ENCODE results near the gene CENPM. TPM values are rescaled to one million over a fixed set of nuclear protein-coding genes. Genes with fewer than 3 reads are reported as not detected.
"Not testable (repeated sequence)": the region's sequence is repeated elsewhere in the genome, so short reads cannot be mapped to it uniquely, and the experiment has no call there.

CENPM gene
- total RNA-seq, 4 donors from 2014 or later, result not detected

DNA sequence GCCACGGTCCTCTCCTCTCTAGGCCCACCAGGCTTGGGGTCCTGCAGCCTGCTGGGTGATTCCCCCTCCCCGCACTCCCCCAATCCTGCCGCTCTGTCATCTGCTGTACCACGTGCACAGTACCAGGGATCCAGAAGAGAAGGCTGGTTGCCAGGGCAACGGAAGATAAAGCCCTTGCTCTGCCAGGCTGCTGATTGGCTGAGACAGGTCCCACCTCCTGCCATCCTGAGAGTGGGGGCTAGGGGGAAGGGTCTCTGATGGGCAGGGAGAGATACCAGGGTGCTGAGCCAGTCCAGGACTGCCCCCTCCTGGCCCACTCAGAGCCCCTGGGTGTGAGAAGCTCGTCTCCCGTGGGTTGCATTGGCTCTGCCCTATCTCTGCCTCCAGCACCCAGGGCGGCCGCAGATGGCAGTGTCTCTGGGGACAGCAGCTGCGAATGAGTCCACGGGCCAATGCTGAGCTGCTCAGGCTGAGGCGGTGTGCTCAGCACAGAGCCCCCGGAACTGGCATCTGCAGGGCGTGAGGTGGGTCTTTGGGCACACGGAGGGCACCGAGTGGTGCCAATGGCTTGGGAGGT, 5.0 kb upstream of the CENPM start, which contains the start of gene SMIM45:
TSS of gene SMIM45 (plus strand) at position 253 of the 577 bp plus-strand sequence.
- TF ChIP-seq EP300 (IDR thresholded peaks at IDR 0.05) (no peak), POLR2A (IDR thresholded peaks at IDR 0.05; ENCODE audit: low read depth) (no peak), POLR2AphosphoS5 (IDR thresholded peaks at IDR 0.05) (no peak)
- TF ChIP-seq, protein P1, sequence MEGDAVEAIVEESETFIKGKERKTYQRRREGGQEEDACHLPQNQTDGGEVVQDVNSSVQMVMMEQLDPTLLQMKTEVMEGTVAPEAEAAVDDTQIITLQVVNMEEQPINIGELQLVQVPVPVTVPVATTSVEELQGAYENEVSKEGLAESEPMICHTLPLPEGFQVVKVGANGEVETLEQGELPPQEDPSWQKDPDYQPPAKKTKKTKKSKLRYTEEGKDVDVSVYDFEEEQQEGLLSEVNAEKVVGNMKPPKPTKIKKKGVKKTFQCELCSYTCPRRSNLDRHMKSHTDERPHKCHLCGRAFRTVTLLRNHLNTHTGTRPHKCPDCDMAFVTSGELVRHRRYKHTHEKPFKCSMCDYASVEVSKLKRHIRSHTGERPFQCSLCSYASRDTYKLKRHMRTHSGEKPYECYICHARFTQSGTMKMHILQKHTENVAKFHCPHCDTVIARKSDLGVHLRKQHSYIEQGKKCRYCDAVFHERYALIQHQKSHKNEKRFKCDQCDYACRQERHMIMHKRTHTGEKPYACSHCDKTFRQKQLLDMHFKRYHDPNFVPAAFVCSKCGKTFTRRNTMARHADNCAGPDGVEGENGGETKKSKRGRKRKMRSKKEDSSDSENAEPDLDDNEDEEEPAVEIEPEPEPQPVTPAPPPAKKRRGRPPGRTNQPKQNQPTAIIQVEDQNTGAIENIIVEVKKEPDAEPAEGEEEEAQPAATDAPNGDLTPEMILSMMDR (IDR thresholded peaks at IDR 0.05), result no peak

DNA sequence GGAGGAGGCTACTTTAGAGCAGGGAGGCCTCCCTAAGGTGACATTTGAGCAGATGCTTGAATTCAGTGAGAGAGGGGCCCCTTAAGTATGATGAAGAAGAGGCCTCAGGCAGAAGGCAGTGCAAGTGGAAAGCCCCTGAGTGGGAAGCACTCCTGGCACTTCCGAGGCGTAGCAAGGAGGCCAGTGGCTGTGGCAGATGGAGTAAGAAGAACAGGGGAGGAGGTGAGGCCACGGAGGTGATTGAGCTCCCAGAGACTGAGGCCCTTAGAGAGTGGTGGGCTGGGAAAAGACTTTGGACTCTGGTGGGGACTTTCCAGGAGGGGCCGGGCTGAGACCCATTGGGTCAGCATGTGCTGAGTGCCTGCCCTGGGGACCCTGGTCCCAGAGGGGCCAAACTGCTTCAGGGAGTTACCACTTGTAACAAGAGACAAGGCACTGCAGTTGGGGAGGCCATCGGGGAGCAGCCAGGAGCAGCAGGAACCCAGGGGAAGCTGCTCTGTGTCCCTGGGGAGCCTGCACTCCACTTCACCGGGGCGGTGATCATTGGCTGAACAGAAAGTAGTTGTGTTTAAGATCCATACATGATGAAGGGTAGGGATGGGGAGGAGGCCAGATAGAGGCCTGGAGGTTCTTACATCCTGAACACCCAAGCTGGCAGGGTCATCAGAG, 2.5 kb upstream of the CENPM start:
- H3K36me3 ChIP-seq, result no peaks in the 10 kb centered on the region
- DNase-seq (ENCODE audit: extremely low spot score), result no peak
- intact Hi-C loops (cut with DNase I), result no loop called here
- peaks cover 11 to 20% (median 18%) of the 10 kb centered on the region in 4 donors for H3K4me1 ChIP-seq
- TF ChIP-seq, protein P1 (IDR thresholded peaks at IDR 0.05), result no peak
- TF ChIP-seq POLR2AphosphoS5 (IDR thresholded peaks at IDR 0.05) (no peak), POLR2A (IDR thresholded peaks at IDR 0.05; ENCODE audit: low read depth) (no peak), EP300 (IDR thresholded peaks at IDR 0.05) (no peak)
- H3K27me3 ChIP-seq, result peaks cover 0 to 26% (median 0%) of the 10 kb centered on the region in 4 donors
- H3K4me3 ChIP-seq, result no peak overlapping the region
- no peaks in the 10 kb centered on the region for H3K9me3 ChIP-seq
- whole genome bisulfite sequencing, result 87% methylated on average over 6 of the region's 7 CpGs
- H3K27ac ChIP-seq (replicated peaks in 1 of 4), result no peak overlapping the region

More for the DNA sequence above, 5.0 kb upstream of the CENPM start, which contains the start of gene SMIM45:
- no peak within 1 kb of the TSS for H3K27ac ChIP-seq (replicated peaks in 1 of 4)
- 76% methylated on average over 4 of the region's 16 CpGs for WGBS
- H3K4me1 ChIP-seq, result peaks cover 3 to 8% (median 7%) of the 10 kb centered on the region in 4 donors
- DNase-seq (ENCODE audit: extremely low spot score), result no peak
- H3K36me3 ChIP-seq, result no peaks in the 10 kb centered on the region
- H3K27me3 ChIP-seq, result peaks cover 0 to 33% (median 0%) of the 10 kb centered on the region in 4 donors
- no peaks in the 10 kb centered on the region for H3K9me3 ChIP-seq
- no peak within 1 kb of the TSS for H3K4me3 ChIP-seq
- intact Hi-C loops (cut with DNase I), result no loop called here

DNA sequence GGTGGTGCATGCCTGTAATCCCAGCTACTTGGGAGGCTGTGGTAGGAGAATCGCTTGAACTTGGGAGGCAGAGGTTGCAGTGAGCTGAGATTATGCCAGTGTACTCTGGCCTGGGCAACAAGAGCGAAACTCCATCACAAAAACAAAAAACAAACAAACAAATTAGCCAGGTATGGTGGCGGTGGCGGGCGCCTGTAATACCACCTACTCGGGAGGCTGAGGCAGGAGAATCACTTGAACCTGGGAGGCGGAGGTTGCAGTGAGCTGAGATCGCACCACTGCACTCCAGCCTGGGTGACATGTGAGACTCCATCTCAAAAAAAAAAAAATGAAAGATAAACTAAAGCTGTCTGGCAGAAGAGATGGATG, 2.0 kb upstream of the CENPM start:
- Histone ChIP-seq H3K27me3 (peaks cover 0 to 26% (median 0%) of the 10 kb centered on the region in 4 donors), H3K4me1 (peaks cover 11 to 20% (median 18%) of the 10 kb centered on the region in 4 donors)
- H3K4me3 ChIP-seq; DNase-seq (ENCODE audit: extremely low spot score); H3K36me3 ChIP-seq; H3K9me3 ChIP-seq; H3K27ac ChIP-seq (replicated peaks in 1 of 4); intact Hi-C loops (cut with DNase I): not testable (repeated sequence)
- 81% methylated on average over 8 of the region's 8 CpGs for WGBS

DNA sequence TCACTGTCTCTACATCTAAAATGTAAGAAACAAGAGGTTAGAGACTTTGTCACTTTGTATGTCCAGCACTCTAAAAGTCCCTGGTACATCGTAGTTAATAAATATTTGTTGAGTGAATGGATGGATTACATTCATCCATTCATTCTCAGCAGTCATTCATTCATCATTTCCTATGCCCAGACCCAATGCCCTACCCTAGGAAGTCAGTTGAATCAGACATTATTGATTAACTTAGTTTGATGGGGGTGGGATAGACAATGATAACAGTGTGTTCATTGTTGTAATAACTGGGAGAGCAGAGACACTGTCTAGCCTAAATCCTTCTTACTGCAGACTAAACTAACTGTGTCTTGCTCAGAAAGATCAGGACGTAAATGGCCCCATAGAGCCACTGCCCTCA, 1.2 kb upstream of the CENPM start:
- no peak for DNase-seq (ENCODE audit: extremely low spot score)
- Histone ChIP-seq H3K27ac (replicated peaks in 1 of 4) (no peak overlapping the region), H3K36me3 (no peaks in the 10 kb centered on the region), H3K4me3 (no peak overlapping the region), H3K4me1 (peaks cover 11 to 20% (median 18%) of the 10 kb centered on the region in 4 donors), H3K27me3 (peaks cover 0 to 26% (median 0%) of the 10 kb centered on the region in 4 donors), H3K9me3 (no peaks in the 10 kb centered on the region)
- TF ChIP-seq, protein P1 (IDR thresholded peaks at IDR 0.05), result no peak
- no peak for TF ChIP-seq POLR2AphosphoS5 (IDR thresholded peaks at IDR 0.05)
- TF ChIP-seq POLR2A (IDR thresholded peaks at IDR 0.05; ENCODE audit: low read depth), result no peak
- TF ChIP-seq EP300 (IDR thresholded peaks at IDR 0.05), result no peak
- 86% methylated on average over 2 of the region's 2 CpGs for WGBS
- intact Hi-C loops (cut with DNase I), result no loop called here

DNA sequence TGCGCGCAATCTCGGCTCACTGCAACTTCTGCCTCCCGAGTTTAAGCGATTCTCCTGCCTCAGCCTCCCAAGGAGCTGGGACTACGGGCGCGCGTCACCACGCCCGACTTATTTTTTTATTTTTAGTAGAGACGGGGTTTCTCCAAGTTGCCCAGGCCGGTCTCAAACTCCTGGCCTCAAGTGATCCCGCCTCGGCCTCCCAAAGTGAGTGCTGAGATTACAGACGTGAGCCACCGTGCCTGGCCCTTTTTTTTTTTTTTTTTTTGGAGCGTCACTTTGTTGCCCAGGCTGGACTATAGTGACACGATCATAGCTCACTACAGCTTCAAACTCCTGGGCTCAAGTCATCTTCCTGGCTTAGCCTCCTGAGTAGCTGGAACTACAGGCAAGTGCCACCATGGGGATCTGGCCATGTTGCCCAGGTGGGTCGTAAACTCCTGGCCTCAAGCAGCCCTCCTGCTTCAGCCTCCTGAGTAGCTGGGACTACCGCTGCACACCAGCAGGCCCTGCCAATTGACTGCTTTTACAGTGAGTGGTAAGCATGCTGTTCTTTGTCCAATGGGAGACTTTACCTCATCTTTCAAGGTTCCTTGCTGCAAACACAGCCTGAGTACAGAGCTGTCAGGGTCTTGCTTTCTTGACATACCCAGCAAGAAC, 600 bp upstream of the CENPM start:
- WGBS, result 70% methylated on average over 21 of the region's 21 CpGs
- H3K9me3 ChIP-seq, result no peaks in the 10 kb centered on the region
- intact Hi-C loops (cut with DNase I), result no loop called here
- H3K27me3 ChIP-seq, result peaks cover 0 to 26% (median 0%) of the 10 kb centered on the region in 4 donors
- H3K27ac ChIP-seq (replicated peaks in 1 of 4), result peak overlapping the region; percentile 53 to 60 (median 56)
- TF ChIP-seq, protein P1 (IDR thresholded peaks at IDR 0.05), result no peak
- TF ChIP-seq POLR2AphosphoS5 (IDR thresholded peaks at IDR 0.05), result no peak
- TF ChIP-seq POLR2A (IDR thresholded peaks at IDR 0.05; ENCODE audit: low read depth), result no peak
- no peak for TF ChIP-seq EP300 (IDR thresholded peaks at IDR 0.05)
- peaks cover 11 to 20% (median 18%) of the 10 kb centered on the region in 4 donors for H3K4me1 ChIP-seq
- peak overlapping the region; percentile 64 to 79 (median 68) for H3K4me3 ChIP-seq
- no peaks in the 10 kb centered on the region for H3K36me3 ChIP-seq
- DNase-seq (ENCODE audit: extremely low spot score), result no peak
